Measurements from ENCODE around the gene UBN1.

Gene UBN1

GRCh38 chr16:4846901-4847773, at the start of gene UBN1, which contains the start of gene GLYR1 (continued):
- TF ChIP-seq ATF2 (tag by site-specific recombination; IDR thresholded peaks at IDR 0.05; ENCODE audit: low read depth) (peak; percentile 98), ZNF26 (tag by site-specific recombination; IDR thresholded peaks at IDR 0.05) (no peak), ZNF629 (tag by site-specific recombination; IDR thresholded peaks at IDR 0.05) (peak; percentile 89), PATZ1 (tag by site-specific recombination; IDR thresholded peaks at IDR 0.05) (peak; percentile 59), REPIN1 (tag by site-specific recombination; IDR thresholded peaks at IDR 0.05; ENCODE audit: low read depth) (no peak), ZNF677 (tag by site-specific recombination; IDR thresholded peaks at IDR 0.05) (no peak), EGR2 (tag by site-specific recombination; IDR thresholded peaks at IDR 0.05; ENCODE audit: low read depth) (peak; percentile 57; the same call in 1 of the 2 replicates), YY2 (tag by site-specific recombination; IDR thresholded peaks at IDR 0.05) (peak; percentile 93), SP2 (tag by site-specific recombination; IDR thresholded peaks at IDR 0.05) (peak; percentile 86), CTCF (tag by site-specific recombination; IDR thresholded peaks at IDR 0.05) (peak; percentile 26; the same call in 1 of the 2 replicates), ZNF341 (tag by site-specific recombination; IDR thresholded peaks at IDR 0.05; ENCODE audit: low read depth) (peak; percentile 56; the same call in 1 of the 2 replicates), ZNF580 (tag by site-specific recombination; IDR thresholded peaks at IDR 0.05) (peak; percentile 38; the same call in 1 of the 2 replicates), KLF8 (tag by site-specific recombination; IDR thresholded peaks at IDR 0.05) (no peak), ZFP37 (tag by site-specific recombination; IDR thresholded peaks at IDR 0.05) (0 out of 2 replicates have a peak, but pooled peaks have one; percentile 74), ZBTB48 (tag by site-specific recombination; IDR thresholded peaks at IDR 0.05) (0 out of 2 replicates have a peak, but pooled peaks have one; percentile 20), ZNF692 (tag by site-specific recombination; IDR thresholded peaks at IDR 0.05) (peak; percentile 84), ZNF585B (tag by site-specific recombination; IDR thresholded peaks at IDR 0.05) (no peak), ZXDB (tag by site-specific recombination; IDR thresholded peaks at IDR 0.05) (peak; percentile 74)

All from HEK293 (cell line).